HEK293 (cell line): ENCODE measurements around the gene ICAM2.

Source experiments
- ZNF561 ChIP-seq: fragments of 450-650 bp; IDR thresholded peaks from 2 replicates; pipeline ENCODE4 v1.5.1; 2018; ENCODE audit warnings: missing biosample characterization, missing genetic modification characterization, borderline replicate concordance
- ZNF701 ChIP-seq: fragments of 450-650 bp; formaldehyde crosslinking; IDR thresholded peaks from 2 replicates; pipeline ENCODE4 v1.5.1; 2016; ENCODE audit warnings: missing biosample characterization, missing genetic modification characterization
- TF ChIP-seq, protein P1 (sequence below): fragments of 450-650 bp; formaldehyde crosslinking; IDR thresholded peaks from 2 replicates; pipeline ENCODE4 v1.5.1; 2017; ENCODE audit warnings: missing biosample characterization, missing genetic modification characterization
- TF ChIP-seq, protein P2 (sequence below): fragments of 450-650 bp; formaldehyde crosslinking; IDR thresholded peaks from 2 replicates; pipeline ENCODE4 v1.5.1; 2016; ENCODE audit warnings: missing biosample characterization, missing genetic modification characterization
- TF ChIP-seq, protein P3 (sequence below): fragments of 450-650 bp; formaldehyde crosslinking; IDR thresholded peaks from 2 replicates; pipeline ENCODE4 v1.5.1; 2016; ENCODE audit warnings: missing biosample characterization, missing genetic modification characterization
- TF ChIP-seq, protein P4 (sequence below): fragments of 450-650 bp; formaldehyde crosslinking; IDR thresholded peaks from 2 replicates; pipeline ENCODE4 v1.5.1; 2016; ENCODE audit warnings: missing biosample characterization, missing genetic modification characterization

DNA sequence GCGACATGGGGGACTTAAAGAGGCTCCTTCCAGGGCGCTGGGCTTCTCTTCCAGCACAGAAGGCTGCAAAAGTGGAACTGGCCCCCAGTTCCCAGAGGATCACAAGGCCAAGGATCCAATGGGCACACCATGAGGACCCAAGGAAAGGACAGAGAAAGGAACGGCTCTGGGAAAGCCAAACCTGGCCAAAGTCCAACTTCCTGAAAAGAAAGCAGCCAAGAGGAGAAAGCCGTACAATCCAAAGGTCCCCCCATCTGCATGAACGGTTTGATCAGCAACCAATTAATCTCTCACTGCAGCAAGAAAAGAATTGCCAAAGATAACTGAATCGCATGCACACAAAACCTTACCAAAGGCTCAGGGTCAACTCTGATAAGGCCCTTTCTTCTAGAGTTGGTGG is 19.8 kb upstream of the ICAM2 start:
- TF ChIP-seq, protein P1, sequence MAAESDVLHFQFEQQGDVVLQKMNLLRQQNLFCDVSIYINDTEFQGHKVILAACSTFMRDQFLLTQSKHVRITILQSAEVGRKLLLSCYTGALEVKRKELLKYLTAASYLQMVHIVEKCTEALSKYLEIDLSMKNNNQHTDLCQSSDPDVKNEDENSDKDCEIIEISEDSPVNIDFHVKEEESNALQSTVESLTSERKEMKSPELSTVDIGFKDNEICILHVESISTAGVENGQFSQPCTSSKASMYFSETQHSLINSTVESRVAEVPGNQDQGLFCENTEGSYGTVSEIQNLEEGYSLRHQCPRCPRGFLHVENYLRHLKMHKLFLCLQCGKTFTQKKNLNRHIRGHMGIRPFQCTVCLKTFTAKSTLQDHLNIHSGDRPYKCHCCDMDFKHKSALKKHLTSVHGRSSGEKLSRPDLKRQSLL (tag by site-specific recombination): no peak
- TF ChIP-seq, protein P2, sequence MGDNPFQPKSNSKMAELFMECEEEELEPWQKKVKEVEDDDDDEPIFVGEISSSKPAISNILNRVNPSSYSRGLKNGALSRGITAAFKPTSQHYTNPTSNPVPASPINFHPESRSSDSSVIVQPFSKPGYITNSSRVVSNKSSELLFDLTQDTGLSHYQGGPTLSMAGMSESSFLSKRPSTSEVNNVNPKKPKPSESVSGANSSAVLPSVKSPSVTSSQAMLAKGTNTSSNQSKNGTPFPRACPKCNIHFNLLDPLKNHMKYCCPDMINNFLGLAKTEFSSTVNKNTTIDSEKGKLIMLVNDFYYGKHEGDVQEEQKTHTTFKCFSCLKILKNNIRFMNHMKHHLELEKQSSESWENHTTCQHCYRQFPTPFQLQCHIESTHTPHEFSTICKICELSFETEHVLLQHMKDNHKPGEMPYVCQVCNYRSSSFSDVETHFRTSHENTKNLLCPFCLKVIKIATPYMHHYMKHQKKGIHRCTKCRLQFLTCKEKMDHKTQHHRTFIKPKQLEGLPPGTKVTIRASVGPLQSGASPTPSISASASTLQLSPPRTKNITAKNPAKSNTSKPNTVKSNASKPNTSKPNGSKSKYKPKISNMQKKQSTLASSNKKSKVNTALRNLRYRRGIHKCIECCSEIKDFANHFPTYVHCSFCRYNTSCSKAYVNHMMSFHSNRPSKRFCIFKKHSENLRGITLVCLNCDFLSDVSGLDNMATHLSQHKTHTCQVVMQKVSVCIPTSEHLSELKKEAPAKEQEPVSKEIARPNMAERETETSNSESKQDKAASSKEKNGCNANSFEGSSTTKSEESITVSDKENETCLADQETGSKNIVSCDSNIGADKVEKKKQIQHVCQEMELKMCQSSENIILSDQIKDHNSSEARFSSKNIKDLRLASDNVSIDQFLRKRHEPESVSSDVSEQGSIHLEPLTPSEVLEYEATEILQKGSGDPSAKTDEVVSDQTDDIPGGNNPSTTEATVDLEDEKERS (tag by site-specific recombination): no peak
- TF ChIP-seq, protein P3, sequence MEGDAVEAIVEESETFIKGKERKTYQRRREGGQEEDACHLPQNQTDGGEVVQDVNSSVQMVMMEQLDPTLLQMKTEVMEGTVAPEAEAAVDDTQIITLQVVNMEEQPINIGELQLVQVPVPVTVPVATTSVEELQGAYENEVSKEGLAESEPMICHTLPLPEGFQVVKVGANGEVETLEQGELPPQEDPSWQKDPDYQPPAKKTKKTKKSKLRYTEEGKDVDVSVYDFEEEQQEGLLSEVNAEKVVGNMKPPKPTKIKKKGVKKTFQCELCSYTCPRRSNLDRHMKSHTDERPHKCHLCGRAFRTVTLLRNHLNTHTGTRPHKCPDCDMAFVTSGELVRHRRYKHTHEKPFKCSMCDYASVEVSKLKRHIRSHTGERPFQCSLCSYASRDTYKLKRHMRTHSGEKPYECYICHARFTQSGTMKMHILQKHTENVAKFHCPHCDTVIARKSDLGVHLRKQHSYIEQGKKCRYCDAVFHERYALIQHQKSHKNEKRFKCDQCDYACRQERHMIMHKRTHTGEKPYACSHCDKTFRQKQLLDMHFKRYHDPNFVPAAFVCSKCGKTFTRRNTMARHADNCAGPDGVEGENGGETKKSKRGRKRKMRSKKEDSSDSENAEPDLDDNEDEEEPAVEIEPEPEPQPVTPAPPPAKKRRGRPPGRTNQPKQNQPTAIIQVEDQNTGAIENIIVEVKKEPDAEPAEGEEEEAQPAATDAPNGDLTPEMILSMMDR (tag by site-specific recombination): no peak
- TF ChIP-seq ZNF701 (no peak), ZNF561 (no peak)
- TF ChIP-seq, protein P4, sequence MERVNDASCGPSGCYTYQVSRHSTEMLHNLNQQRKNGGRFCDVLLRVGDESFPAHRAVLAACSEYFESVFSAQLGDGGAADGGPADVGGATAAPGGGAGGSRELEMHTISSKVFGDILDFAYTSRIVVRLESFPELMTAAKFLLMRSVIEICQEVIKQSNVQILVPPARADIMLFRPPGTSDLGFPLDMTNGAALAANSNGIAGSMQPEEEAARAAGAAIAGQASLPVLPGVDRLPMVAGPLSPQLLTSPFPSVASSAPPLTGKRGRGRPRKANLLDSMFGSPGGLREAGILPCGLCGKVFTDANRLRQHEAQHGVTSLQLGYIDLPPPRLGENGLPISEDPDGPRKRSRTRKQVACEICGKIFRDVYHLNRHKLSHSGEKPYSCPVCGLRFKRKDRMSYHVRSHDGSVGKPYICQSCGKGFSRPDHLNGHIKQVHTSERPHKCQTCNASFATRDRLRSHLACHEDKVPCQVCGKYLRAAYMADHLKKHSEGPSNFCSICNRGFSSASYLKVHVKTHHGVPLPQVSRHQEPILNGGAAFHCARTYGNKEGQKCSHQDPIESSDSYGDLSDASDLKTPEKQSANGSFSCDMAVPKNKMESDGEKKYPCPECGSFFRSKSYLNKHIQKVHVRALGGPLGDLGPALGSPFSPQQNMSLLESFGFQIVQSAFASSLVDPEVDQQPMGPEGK (tag by site-specific recombination): no peak
